ENCODE results near the gene TMPRSS5.

- TF ChIP-seq CTCF (IDR thresholded peaks at IDR 0.05) (no peak), POLR2A (IDR thresholded peaks at IDR 0.05; ENCODE audit: low read depth) (no peak), EP300 (IDR thresholded peaks at IDR 0.05) (no peak), POLR2AphosphoS5 (IDR thresholded peaks at IDR 0.05) (no peak)
Measured at GRCh38 chr11:113651023-113651422, 55.1 kb downstream of the TMPRSS5 start.

Measured in esophagus muscularis mucosa (tissue), 4 donors.